Measurements from ENCODE around the gene INPP5K.

Gene INPP5K

DNA sequence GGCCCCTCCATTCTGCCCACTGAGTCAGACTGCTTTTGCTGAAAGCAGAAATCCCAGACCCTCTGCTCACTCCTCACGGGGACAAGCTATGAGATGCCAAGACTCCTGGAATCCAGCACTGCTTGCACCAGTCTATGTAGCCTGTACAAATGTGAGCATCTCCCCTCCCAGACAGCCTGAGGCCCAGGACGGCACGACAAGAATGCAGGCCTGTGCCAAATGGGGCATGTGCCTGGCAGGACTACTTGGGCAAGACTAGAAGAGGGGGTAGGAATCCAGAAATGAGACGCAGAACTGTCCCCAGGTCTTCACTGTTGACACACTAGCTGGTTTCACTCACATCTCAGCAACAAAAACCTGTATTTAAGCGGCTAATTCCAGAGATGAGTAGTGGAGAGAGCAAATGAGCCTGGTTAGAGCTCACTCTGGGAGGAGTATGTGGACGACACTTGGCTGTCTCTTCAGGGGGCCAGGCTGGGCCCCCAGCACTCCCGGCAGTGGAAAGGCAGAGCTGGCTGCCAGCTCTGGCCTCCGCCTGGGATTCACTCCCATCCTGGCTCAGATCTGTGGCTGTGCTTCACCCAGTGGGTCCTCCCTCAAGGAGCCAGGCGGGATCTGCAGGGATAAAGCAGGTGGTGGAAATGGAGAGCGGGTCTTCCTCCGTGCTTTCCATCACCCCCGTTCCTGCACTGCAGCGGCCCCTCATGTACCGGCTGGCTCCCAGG, 21.0 kb downstream of the INPP5K start:
- TF ChIP-seq, protein P1, sequence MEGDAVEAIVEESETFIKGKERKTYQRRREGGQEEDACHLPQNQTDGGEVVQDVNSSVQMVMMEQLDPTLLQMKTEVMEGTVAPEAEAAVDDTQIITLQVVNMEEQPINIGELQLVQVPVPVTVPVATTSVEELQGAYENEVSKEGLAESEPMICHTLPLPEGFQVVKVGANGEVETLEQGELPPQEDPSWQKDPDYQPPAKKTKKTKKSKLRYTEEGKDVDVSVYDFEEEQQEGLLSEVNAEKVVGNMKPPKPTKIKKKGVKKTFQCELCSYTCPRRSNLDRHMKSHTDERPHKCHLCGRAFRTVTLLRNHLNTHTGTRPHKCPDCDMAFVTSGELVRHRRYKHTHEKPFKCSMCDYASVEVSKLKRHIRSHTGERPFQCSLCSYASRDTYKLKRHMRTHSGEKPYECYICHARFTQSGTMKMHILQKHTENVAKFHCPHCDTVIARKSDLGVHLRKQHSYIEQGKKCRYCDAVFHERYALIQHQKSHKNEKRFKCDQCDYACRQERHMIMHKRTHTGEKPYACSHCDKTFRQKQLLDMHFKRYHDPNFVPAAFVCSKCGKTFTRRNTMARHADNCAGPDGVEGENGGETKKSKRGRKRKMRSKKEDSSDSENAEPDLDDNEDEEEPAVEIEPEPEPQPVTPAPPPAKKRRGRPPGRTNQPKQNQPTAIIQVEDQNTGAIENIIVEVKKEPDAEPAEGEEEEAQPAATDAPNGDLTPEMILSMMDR (conservative IDR thresholded peaks at IDR 0.05; ENCODE audit: low read depth, low read length), result no peak
- DNase-seq (ENCODE audit: low read depth), result no peak
- no peak overlapping the region for H3K4me3 ChIP-seq (ENCODE audit: low read depth, low read length)

DNA sequence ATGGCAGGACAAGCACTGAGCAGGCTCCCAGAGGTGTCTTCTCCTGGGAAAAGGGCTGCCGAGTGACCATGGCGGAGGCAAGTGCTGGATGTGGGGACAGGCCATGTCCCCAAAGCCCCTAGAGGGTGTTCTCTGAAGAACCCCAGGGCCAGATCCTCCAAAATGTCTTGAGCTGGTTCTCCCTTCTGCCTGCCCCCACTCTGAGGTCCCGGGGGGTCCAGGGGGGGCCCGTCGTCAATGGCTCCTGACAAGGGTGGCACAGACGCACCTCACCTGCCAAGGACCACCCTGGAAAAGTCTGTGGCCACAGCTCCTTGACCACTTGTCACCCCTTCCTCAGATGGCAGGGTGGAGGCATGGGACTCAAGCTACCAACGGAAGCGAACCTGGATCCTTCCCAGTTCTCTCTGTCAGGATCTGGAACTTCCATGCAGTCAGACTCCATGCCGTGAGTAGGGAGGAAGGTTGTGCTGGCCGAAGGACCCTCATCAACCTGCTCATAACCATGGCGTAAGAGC, 21.6 kb downstream of the INPP5K start:
- DNase-seq (ENCODE audit: low read depth), result no peak
- TF ChIP-seq, protein P1 (conservative IDR thresholded peaks at IDR 0.05; ENCODE audit: low read depth, low read length), result no peak
- no peak overlapping the region for H3K4me3 ChIP-seq (ENCODE audit: low read depth, low read length)

DNA sequence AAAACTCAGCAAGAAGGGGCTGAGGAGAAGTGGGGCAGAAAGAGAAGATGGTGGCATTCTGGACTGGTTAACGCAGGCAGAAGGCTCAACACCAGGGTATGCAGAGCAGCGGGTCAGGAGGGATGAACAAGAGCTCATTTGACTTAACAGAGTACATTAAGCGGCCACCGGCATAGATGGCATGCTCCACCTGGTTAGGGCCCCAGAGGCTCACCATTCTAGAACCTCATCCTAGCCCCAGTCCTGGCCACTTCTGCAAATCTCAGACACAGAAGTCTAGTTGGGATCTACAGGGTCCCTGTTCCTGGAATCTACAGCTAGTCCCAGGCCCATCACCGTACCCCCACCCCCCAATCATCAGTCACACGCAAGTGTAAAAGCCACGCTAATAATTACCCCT, 22.2 kb downstream of the INPP5K start:
- TF ChIP-seq, protein P1 (conservative IDR thresholded peaks at IDR 0.05; ENCODE audit: low read depth, low read length), result no peak
- no peak overlapping the region for H3K4me3 ChIP-seq (ENCODE audit: low read depth, low read length)
- no peak for DNase-seq (ENCODE audit: low read depth)

GRCh38 chr17:1493291-1493980, 23.0 kb downstream of the INPP5K start:
- TF ChIP-seq, protein P1 (conservative IDR thresholded peaks at IDR 0.05; ENCODE audit: low read depth, low read length), result no peak
- DNase-seq (ENCODE audit: low read depth), result no peak
- no peak overlapping the region for H3K4me3 ChIP-seq (ENCODE audit: low read depth, low read length)

DNA sequence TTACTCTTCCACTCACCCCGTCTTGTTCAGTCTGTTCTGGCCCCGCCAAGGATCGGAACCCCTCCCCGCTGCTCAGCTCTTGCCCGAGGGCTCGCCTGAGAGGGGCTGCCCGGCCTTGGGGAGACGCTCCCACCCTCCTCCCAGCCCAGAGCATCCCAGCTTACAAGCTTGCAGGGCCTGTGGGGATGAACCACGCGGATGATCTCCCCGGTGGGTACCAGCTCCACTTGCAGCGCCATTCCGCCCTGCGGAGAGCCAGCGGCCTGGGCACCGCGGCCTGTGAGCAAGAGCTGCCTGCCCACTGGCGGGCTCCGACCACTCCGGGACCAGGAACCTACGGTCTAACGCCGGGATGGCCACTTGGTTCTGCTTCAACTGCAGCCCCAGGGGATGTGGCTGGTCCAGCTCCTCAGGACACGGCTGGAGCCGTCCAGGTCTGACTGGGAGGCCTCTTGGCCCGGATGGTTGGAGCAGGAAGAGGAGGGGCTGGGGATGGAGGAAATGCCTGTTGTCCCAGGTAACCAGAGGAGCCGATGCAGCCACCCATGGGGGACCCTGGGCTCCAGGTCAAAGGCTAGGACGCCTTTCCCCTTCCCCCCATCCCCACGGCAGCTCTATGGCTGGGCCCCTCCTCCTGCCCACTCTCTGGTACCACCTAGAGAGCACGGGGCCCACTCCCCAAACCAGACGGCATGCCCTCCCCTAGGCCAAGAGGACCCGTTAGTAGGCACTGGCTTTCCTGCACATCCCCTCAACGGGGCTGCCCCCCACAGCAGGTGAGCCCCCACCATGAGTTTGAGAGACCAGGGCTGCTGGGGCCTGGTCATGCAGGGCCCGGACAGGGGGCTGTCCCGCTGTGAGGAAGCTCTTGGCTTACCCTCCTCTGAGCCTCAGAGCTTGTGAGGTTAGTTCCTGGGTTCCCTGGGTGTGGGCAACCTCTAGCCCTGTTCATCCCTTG, 23.9 kb downstream of the INPP5K start, which contains the start of gene MYO1C:
TSS of gene MYO1C (minus strand) at position 438 of the 958 bp plus-strand sequence. CDS start at position 239, 199 bp downstream.
- TF ChIP-seq, protein P1 (conservative IDR thresholded peaks at IDR 0.05; ENCODE audit: low read depth, low read length), result no peak

GRCh38 chr17:1491443-1492248, 24.8 kb downstream of the INPP5K start:
- peak; percentile 35 for DNase-seq (ENCODE audit: low read depth)
- H3K4me3 ChIP-seq (ENCODE audit: low read depth, low read length), result peak overlapping the region; percentile 72
- TF ChIP-seq, protein P1 (conservative IDR thresholded peaks at IDR 0.05; ENCODE audit: low read depth, low read length), result no peak

More for the DNA sequence above, 23.9 kb downstream of the INPP5K start, which contains the start of gene MYO1C:
- H3K4me3 ChIP-seq (ENCODE audit: low read depth, low read length), result peak within 1 kb of the TSS; percentile 72
- DNase-seq (ENCODE audit: low read depth), result no peak

Data from choroid plexus epithelial cell (primary cell).